ENCODE results near the gene MSMP.

GRCh38 chr9:35748242-35748857, 5.7 kb downstream of the MSMP start:
- TF ChIP-seq CTCF (IDR thresholded peaks at IDR 0.05; ENCODE audit: extremely low read depth in 1 of 2, insufficient read depth in 1 of 2, low read depth in 1 of 2, low read length in 2 of 2) (no peak), MYC (IDR thresholded peaks at IDR 0.05; ENCODE audit: low read depth, low read length) (no peak), POLR2AphosphoS5 (IDR thresholded peaks at IDR 0.05; ENCODE audit: insufficient read depth, low read depth, low read length) (no peak), POLR2A (IDR thresholded peaks at IDR 0.05; ENCODE audit: low read depth, low read length) (no peak), EZH2 (IDR thresholded peaks at IDR 0.05; ENCODE audit: borderline replicate concordance, low read depth, low read length, severe bottlenecking) (no peak), MAX (IDR thresholded peaks at IDR 0.05; ENCODE audit: insufficient read depth, insufficient read length) (no peak), FOS (IDR thresholded peaks at IDR 0.05; ENCODE audit: borderline replicate concordance, insufficient read depth, low read length) (no peak), JUN (IDR thresholded peaks at IDR 0.05; ENCODE audit: borderline replicate concordance, insufficient read depth, insufficient read length, low read depth) (no peak)
